Neural progenitor cell (in vitro differentiated cells): Measurements from ENCODE around the gene C22orf39. TPM values are rescaled to one million over a fixed set of nuclear protein-coding genes. Genes with fewer than 3 reads are reported as not detected.

ENCODE experiments used
- DNase-seq: peaks from one replicate; pipeline ENCODE4 v3.0.0-alpha.2; 2016; ENCODE audit warnings: low spot score
- H2AFZ ChIP-seq: fragments of 200-600 bp; sonication (generic); replicated peaks from 2 replicates; pipeline ENCODE4 v1.6.1; 2016; ENCODE audit warnings: antibody characterized with exemption
- H3F3A ChIP-seq: fragments of 200-600 bp; sonication (generic); 2 replicates; pipeline ENCODE4 v1.6.1; 2016; ENCODE audit warnings: antibody characterized with exemption, low read depth
- H3K27ac ChIP-seq: fragments of 200-600 bp; sonication (generic); 2 replicates; pipeline ENCODE4 v1.5.1; 2016; ENCODE audit warnings: mild to moderate bottlenecking
- H3K27me3 ChIP-seq: fragments of 200-600 bp; sonication (generic); 2 replicates; pipeline ENCODE4 v1.6.1; 2016; ENCODE audit warnings: mild to moderate bottlenecking, moderate library complexity
- H3K36me3 ChIP-seq: fragments of 200-600 bp; sonication (generic); 2 replicates; pipeline ENCODE4 v1.5.1; 2016
- H3K4me1 ChIP-seq: fragments of 200-600 bp; sonication (generic); 2 replicates; pipeline ENCODE4 v1.6.1; 2016; ENCODE audit warnings: mixed run types
- H3K4me2 ChIP-seq: fragments of 200-600 bp; sonication (generic); 2 replicates; pipeline ENCODE4 v1.6.1; 2016
- H3K4me3 ChIP-seq: fragments of 200-600 bp; sonication (generic); 2 replicates; pipeline ENCODE4 v1.5.1; 2016
- H3K79me2 ChIP-seq: fragments of 200-600 bp; sonication (generic); 2 replicates; pipeline ENCODE4 v1.6.1; 2016; ENCODE audit warnings: low read depth
- H3K9ac ChIP-seq: fragments of 200-600 bp; sonication (generic); 2 replicates; pipeline ENCODE4 v1.6.1; 2016
- H3K9me3 ChIP-seq: fragments of 200-600 bp; sonication (generic); 2 replicates; pipeline ENCODE4 v1.5.1; 2016; ENCODE audit warnings: low read depth
- H4K20me1 ChIP-seq: fragments of 200-600 bp; sonication (generic); 2 replicates; pipeline ENCODE4 v1.6.1; 2016; ENCODE audit warnings: low read depth
- H3K27ac Mint-ChIP-seq: 3 replicates; pipeline ENCODE4 v1.8.0; 2021; ENCODE audit warnings: mixed read lengths
- H3K27me3 Mint-ChIP-seq: 2 replicates; pipeline ENCODE4 v1.8.0; 2022; ENCODE audit warnings: low read depth, mild to moderate bottlenecking, inconsistent platforms, moderate library complexity, mixed read lengths; ENCODE audit not compliant: insufficient read depth
- H3K36me3 Mint-ChIP-seq: 3 replicates; pipeline ENCODE4 v1.8.0; 2021; ENCODE audit warnings: mixed read lengths
- H3K4me1 Mint-ChIP-seq: 3 replicates; pipeline ENCODE4 v1.8.0; 2021; ENCODE audit warnings: mixed read lengths
- H3K4me3 Mint-ChIP-seq: 3 replicates; pipeline ENCODE4 v1.8.0; 2021; ENCODE audit warnings: mild to moderate bottlenecking, moderate library complexity, mixed read lengths
- H3K9me3 Mint-ChIP-seq: 3 replicates; pipeline ENCODE4 v1.8.0; 2020; ENCODE audit warnings: mixed read lengths
- CTCF ChIP-seq: fragments of 200-600 bp; sonication (generic); IDR thresholded peaks from 2 replicates; pipeline ENCODE4 v1.5.1; 2017; ENCODE audit warnings: antibody characterized with exemption, mild to moderate bottlenecking
- EZH2 ChIP-seq: fragments of 200-600 bp; sonication (generic); IDR thresholded peaks from 2 replicates; pipeline ENCODE4 v1.6.1; 2017; ENCODE audit warnings: antibody characterized with exemption, mild to moderate bottlenecking, moderate library complexity
- EZH2phosphoT487 ChIP-seq: fragments of 200-600 bp; sonication (generic); IDR thresholded peaks from 2 replicates; pipeline ENCODE4 v1.6.1; 2017; ENCODE audit warnings: antibody characterized with exemption
- total RNA-seq: library from RNA; depleted of rRNA; stranded (reverse); fragments of >200 nt; gene quantifications from 2 replicates; pipeline ENCODE4 v1.2.3, GENCODE V29; 2015; ENCODE audit warnings: low replicate concordance

C22orf39 gene
- total RNA-seq, 1 donor from 2014 or later = 49.5 TPM

- peaks cover 4% of the 10 kb centered on the region for H3K4me1 Mint-ChIP-seq
- peaks cover 4% of the 10 kb centered on the region for H3K9me3 Mint-ChIP-seq
- H3K27ac ChIP-seq = no peak overlapping the region
- DNase-seq = no peak
- H3K4me1 ChIP-seq = no peaks in the 10 kb centered on the region
- no peak overlapping the region for H3K4me3 ChIP-seq
- no peak overlapping the region for H3K9ac ChIP-seq
- H3K36me3 ChIP-seq = no peaks in the 10 kb centered on the region
- H3K36me3 Mint-ChIP-seq = peaks cover 22% of the 10 kb centered on the region
- no peak overlapping the region for H3K4me3 Mint-ChIP-seq
- no peaks in the 10 kb centered on the region for H3K27me3 Mint-ChIP-seq
- no peaks in the 10 kb centered on the region for H3K9me3 ChIP-seq
- TF ChIP-seq EZH2 (no peak), EZH2phosphoT487 (no peak), CTCF (no peak)
- H3K27ac Mint-ChIP-seq = no peak overlapping the region
- H3F3A ChIP-seq = no peaks in the 10 kb centered on the region
- H3K4me2 ChIP-seq = no peak overlapping the region
- H3K27me3 ChIP-seq = no peaks in the 10 kb centered on the region
- H2AFZ ChIP-seq = no peak overlapping the region
- H4K20me1 ChIP-seq = peaks cover 51% of the 10 kb centered on the region
- H3K79me2 ChIP-seq = peaks cover 75% of the 10 kb centered on the region
Observed at GRCh38 chr22:19412923-19413322, 34.6 kb downstream of the C22orf39 start.

- Histone ChIP-seq H4K20me1 (peaks cover 51% of the 10 kb centered on the region), H3K79me2 (peaks cover 71% of the 10 kb centered on the region), H3K36me3 (peaks cover 3% of the 10 kb centered on the region), H3K9ac (no peak overlapping the region), H3K27ac (no peak overlapping the region), H3K4me2 (no peak overlapping the region), H3K4me1 (no peaks in the 10 kb centered on the region), H3K4me3 (no peak overlapping the region), H2AFZ (no peak overlapping the region), H3K27me3 (no peaks in the 10 kb centered on the region), H3K9me3 (no peaks in the 10 kb centered on the region), H3F3A (no peaks in the 10 kb centered on the region)
- peaks cover 4% of the 10 kb centered on the region for H3K4me1 Mint-ChIP-seq
- no peak for DNase-seq
- TF ChIP-seq EZH2phosphoT487 = no peak
- H3K36me3 Mint-ChIP-seq = peaks cover 18% of the 10 kb centered on the region
- H3K4me3 Mint-ChIP-seq = no peak overlapping the region
- no peaks in the 10 kb centered on the region for H3K27me3 Mint-ChIP-seq
- H3K9me3 Mint-ChIP-seq = peaks cover 4% of the 10 kb centered on the region
- no peak overlapping the region for H3K27ac Mint-ChIP-seq
Observed at GRCh38 chr22:19412478-19412877, 35.0 kb downstream of the C22orf39 start.

GRCh38 chr22:19411690-19412045, 35.8 kb downstream of the C22orf39 start:
- Histone ChIP-seq H3K79me2 (peaks cover 63% of the 10 kb centered on the region), H3K4me2 (no peak overlapping the region), H3F3A (no peaks in the 10 kb centered on the region), H3K4me3 (no peak overlapping the region), H2AFZ (no peak overlapping the region), H3K27ac (no peak overlapping the region), H3K27me3 (no peaks in the 10 kb centered on the region), H3K9ac (no peak overlapping the region), H4K20me1 (peaks cover 51% of the 10 kb centered on the region), H3K36me3 (peaks cover 6% of the 10 kb centered on the region), H3K4me1 (no peaks in the 10 kb centered on the region), H3K9me3 (no peaks in the 10 kb centered on the region)
- DNase-seq = no peak
- Mint-ChIP-seq H3K27me3 (no peaks in the 10 kb centered on the region), H3K4me1 (peaks cover 4% of the 10 kb centered on the region), H3K36me3 (peaks cover 20% of the 10 kb centered on the region), H3K9me3 (peaks cover 4% of the 10 kb centered on the region), H3K27ac (no peak overlapping the region), H3K4me3 (no peak overlapping the region)
- TF ChIP-seq CTCF (no peak), EZH2 (no peak), EZH2phosphoT487 (no peak)

GRCh38 chr22:19410941-19411689, 36.4 kb downstream of the C22orf39 start:
- Histone ChIP-seq H3K4me3 (no peak overlapping the region), H3K27ac (no peak overlapping the region), H3K79me2 (peaks cover 57% of the 10 kb centered on the region), H3K27me3 (no peaks in the 10 kb centered on the region), H3K4me2 (no peak overlapping the region), H3K36me3 (peaks cover 6% of the 10 kb centered on the region), H3F3A (no peaks in the 10 kb centered on the region), H3K9ac (no peak overlapping the region), H4K20me1 (peaks cover 51% of the 10 kb centered on the region), H2AFZ (no peak overlapping the region), H3K9me3 (no peaks in the 10 kb centered on the region), H3K4me1 (no peaks in the 10 kb centered on the region)
- TF ChIP-seq EZH2phosphoT487 (no peak), EZH2 (no peak), CTCF (no peak)
- peaks cover 4% of the 10 kb centered on the region for H3K9me3 Mint-ChIP-seq
- no peaks in the 10 kb centered on the region for H3K27me3 Mint-ChIP-seq
- peaks cover 20% of the 10 kb centered on the region for H3K36me3 Mint-ChIP-seq
- H3K27ac Mint-ChIP-seq = no peak overlapping the region
- DNase-seq = no peak
- H3K4me1 Mint-ChIP-seq = peaks cover 4% of the 10 kb centered on the region
- no peak overlapping the region for H3K4me3 Mint-ChIP-seq
